IMR-90 (cell line): ENCODE results near the gene USO1. TPM values are rescaled to one million over a fixed set of nuclear protein-coding genes. Genes with fewer than 3 reads are reported as not detected.

Source experiments
- ATAC-seq: fragments of 200-7000 bp; cut with Tn5 transposase; 2 replicates; pipeline ENCODE4 v1.9.1; 2020; ENCODE audit warnings: low read depth, mild to moderate bottlenecking, moderate library complexity
- BruUV-seq: library from RNA; stranded (reverse); fragments of 400-500 nt; replicated peaks from 2 replicates; lab custom pipeline; 2021; lab: Mats Ljungman, UMichigan
- CTCF ChIA-PET: fragments of 300-600 bp; formaldehyde crosslinking; extraction: SDS; loops from one replicate; lab custom pipeline; 2021; ENCODE audit warnings: antibody characterized with exemption; lab: Yijun Ruan, JAX
- POLR2A ChIA-PET: fragments of 300-600 bp; sonication (Branson Sonifier 250); formaldehyde crosslinking; loops from one replicate; lab custom pipeline; 2022; ENCODE audit warnings: antibody characterized with exemption; ENCODE audit not compliant: unreplicated experiment; lab: Charles Lee
- DNase-seq: peaks from one replicate; pipeline ENCODE4 v3.0.0; 2013
- H2AFZ ChIP-seq: replicated peaks from 2 replicates; pipeline ENCODE3; 2013; ENCODE audit warnings: low read length, mild to moderate bottlenecking; ENCODE audit not compliant: poor library complexity
- H2AK5ac ChIP-seq: 2 replicates; pipeline ENCODE4 v1.6.1; 2013; ENCODE audit warnings: low read depth, low read length, inconsistent platforms
- H2AK9ac ChIP-seq: replicated peaks from 2 replicates; pipeline ENCODE3; 2013; ENCODE audit warnings: mild to moderate bottlenecking, low read depth, low read length, moderate library complexity; ENCODE audit not compliant: poor library complexity
- H2BK120ac ChIP-seq: 2 replicates; pipeline ENCODE4 v1.6.1; 2013; ENCODE audit warnings: low read depth, low read length, inconsistent platforms
- H2BK15ac ChIP-seq: 3 replicates; pipeline ENCODE4 v1.6.1; 2013; ENCODE audit warnings: low read depth, low read length, inconsistent platforms
- H2BK20ac ChIP-seq: 2 replicates; pipeline ENCODE4 v1.6.1; 2013; ENCODE audit warnings: low read depth, mild to moderate bottlenecking, inconsistent platforms, low read length, moderate library complexity
- H2BK5ac ChIP-seq: 2 replicates; pipeline ENCODE4 v1.6.1; 2013; ENCODE audit warnings: mild to moderate bottlenecking, low read depth, low read length, inconsistent platforms; ENCODE audit not compliant: poor library complexity, severe bottlenecking
- H3K14ac ChIP-seq: replicated peaks from 2 replicates; pipeline ENCODE4 v1.6.1; 2013; ENCODE audit warnings: low read depth, low read length, inconsistent platforms
- H3K18ac ChIP-seq: 2 replicates; pipeline ENCODE4 v1.6.1; 2013; ENCODE audit warnings: low read depth, low read length, control low read depth
- H3K23ac ChIP-seq: 2 replicates; pipeline ENCODE4 v1.6.1; 2013; ENCODE audit warnings: low read depth, low read length, inconsistent platforms
- H3K27ac ChIP-seq: 2 replicates; pipeline ENCODE4 v1.5.1; 2013; ENCODE audit warnings: mild to moderate bottlenecking, control low read depth, low read length; ENCODE audit not compliant: insufficient read depth
- H3K27me3 ChIP-seq: 2 replicates; pipeline ENCODE4 v1.6.1; 2013; ENCODE audit warnings: low read length; ENCODE audit not compliant: control insufficient read depth, insufficient read depth
- H3K36me3 ChIP-seq: 2 replicates; pipeline ENCODE4 v1.6.1; 2013; ENCODE audit warnings: low read length, mixed read lengths; ENCODE audit not compliant: control insufficient read depth, insufficient read depth
- H3K4ac ChIP-seq: 2 replicates; pipeline ENCODE4 v1.6.1; 2013; ENCODE audit warnings: low read depth, low read length, inconsistent platforms
- H3K4me1 ChIP-seq: 2 replicates; pipeline ENCODE4 v1.6.1; 2013; ENCODE audit warnings: low read length, mixed read lengths; ENCODE audit not compliant: control insufficient read depth, insufficient read depth
- H3K4me2 ChIP-seq: 2 replicates; pipeline ENCODE4 v1.6.1; 2013; ENCODE audit warnings: low read depth, mild to moderate bottlenecking, control low read depth, low read length, moderate library complexity
- H3K4me3 ChIP-seq: 2 replicates; pipeline ENCODE4 v1.5.1; 2013; ENCODE audit warnings: low read depth, mild to moderate bottlenecking, control low read depth, low read length, moderate library complexity; ENCODE audit not compliant: insufficient read depth
- H3K56ac ChIP-seq: 2 replicates; pipeline ENCODE4 v1.6.1; 2013; ENCODE audit warnings: low read length, inconsistent platforms; ENCODE audit not compliant: insufficient read depth; ENCODE audit errors: extremely low read depth
- H3K79me1 ChIP-seq, 2 experiments: 2 replicates each; pipeline ENCODE4 v1.6.1; 2013; ENCODE audit warnings: low read length in 2 of 2, inconsistent platforms in 1 of 2, low read depth in 1 of 2
- H3K9ac ChIP-seq: 2 replicates; pipeline ENCODE4 v1.6.1; 2013; ENCODE audit warnings: low read depth, low read length, control low read depth
- H3K9me1 ChIP-seq: 2 replicates; pipeline ENCODE4 v1.6.1; 2013; ENCODE audit warnings: low read length, inconsistent platforms; ENCODE audit not compliant: insufficient read depth
- H3K9me3 ChIP-seq: 2 replicates; pipeline ENCODE4 v1.6.1; 2013; ENCODE audit warnings: low read length; ENCODE audit not compliant: control insufficient read depth, insufficient read depth
- H4K20me1 ChIP-seq: 2 replicates; pipeline ENCODE4 v1.6.1; 2013; ENCODE audit warnings: low read length, inconsistent platforms; ENCODE audit not compliant: insufficient read depth
- H4K5ac ChIP-seq: 2 replicates; pipeline ENCODE4 v1.6.1; 2013; ENCODE audit warnings: mild to moderate bottlenecking, low read depth, low read length, control low read depth
- H4K8ac ChIP-seq, 2 experiments: 2 replicates each; pipeline ENCODE4 v1.6.1; 2013; ENCODE audit warnings: low read depth in 2 of 2, low read length in 2 of 2, control low read depth in 1 of 2, inconsistent platforms in 1 of 2
- H4K91ac ChIP-seq: 2 replicates; pipeline ENCODE4 v1.6.1; 2013; ENCODE audit warnings: low read depth, low read length, inconsistent platforms; ENCODE audit not compliant: insufficient read depth
- BHLHE40 ChIP-seq: fragments of 150-350 bp; IDR thresholded peaks from 2 replicates; pipeline ENCODE4 v1.6.1; 2016; ENCODE audit warnings: mild to moderate bottlenecking, low read depth, low read length
- CEBPB ChIP-seq: IDR thresholded peaks from 2 replicates; pipeline ENCODE4 v1.6.1; 2012; ENCODE audit warnings: low read depth, low read length, improper control_type of control experiment
- CHD1 ChIP-seq: IDR thresholded peaks from 2 replicates; pipeline ENCODE4 v1.6.1; 2012; ENCODE audit warnings: low read depth, low read length, improper control_type of control experiment
- FOS ChIP-seq: fragments of 150-350 bp; IDR thresholded peaks from 2 replicates; pipeline ENCODE4 v1.6.1; 2016; ENCODE audit warnings: low read depth, low read length
- MAFK ChIP-seq: IDR thresholded peaks from 2 replicates; pipeline ENCODE4 v1.6.1; 2012; ENCODE audit warnings: low read depth, low read length, improper control_type of control experiment
- MAZ ChIP-seq: IDR thresholded peaks from 2 replicates; pipeline ENCODE4 v1.6.1; 2012; ENCODE audit warnings: low read depth, mild to moderate bottlenecking, low read length, improper control_type of control experiment, moderate library complexity, borderline replicate concordance
- MXI1 ChIP-seq: IDR thresholded peaks from 2 replicates; pipeline ENCODE4 v1.6.1; 2012; ENCODE audit warnings: low read depth, mild to moderate bottlenecking, low read length, moderate library complexity, borderline replicate concordance
- NFE2L2 ChIP-seq: fragments of 150-350 bp; IDR thresholded peaks from 2 replicates; pipeline ENCODE4 v1.6.1; 2016; ENCODE audit warnings: low read depth, mild to moderate bottlenecking, low read length
- POLR2A ChIP-seq: IDR thresholded peaks from 2 replicates; pipeline ENCODE4 v1.6.1; 2012; ENCODE audit warnings: mild to moderate bottlenecking, low read depth, low read length
- RAD21 ChIP-seq: IDR thresholded peaks from 2 replicates; pipeline ENCODE4 v1.6.1; 2012; ENCODE audit warnings: low read length, improper control_type of control experiment
- RCOR1 ChIP-seq: IDR thresholded peaks from 2 replicates; pipeline ENCODE4 v1.6.1; 2012; ENCODE audit warnings: mild to moderate bottlenecking, low read length, improper control_type of control experiment; ENCODE audit not compliant: insufficient replicate concordance
- RFX5 ChIP-seq: IDR thresholded peaks from 2 replicates; pipeline ENCODE4 v1.8.0; 2012; ENCODE audit warnings: low read depth, mild to moderate bottlenecking, low read length, moderate library complexity
- SMC3 ChIP-seq: fragments of 150-350 bp; IDR thresholded peaks from 2 replicates; pipeline ENCODE4 v1.6.1; 2016; ENCODE audit warnings: low read depth, mild to moderate bottlenecking, antibody characterized with exemption, low read length, moderate library complexity
- WGBS, 2 experiments: methylation state at CpG; one replicate each; pipeline versions ENCODE4 v1.1.5 to v1.1.7; 2013; ENCODE audit warnings: missing lambda C conversion rate in 2 of 2; ENCODE audit not compliant: insufficient read length in 1 of 2; ENCODE audit errors: extremely low coverage in 2 of 2; 5-methylcytosine and 5-hydroxymethylcytosine counted together
- dilution Hi-C: fragments of 300-500 bp; cut with HindIII; formaldehyde crosslinking; loops from one replicate; pipeline ENCODE4 v1.14.3; 2018; ENCODE audit warnings: low sequenced_read_pairs; ENCODE audit not compliant: unreplicated experiment
- in situ Hi-C: fragments of 300-500 bp; cut with MboI; formaldehyde crosslinking; loops from 3 replicates; pipeline ENCODE4 v1.14.3; 2019; ENCODE audit warnings: low sequenced_read_pairs, inconsistent platforms, mixed read lengths
- intact Hi-C: fragments of 100-400 bp; cut with micrococcal nuclease; formaldehyde crosslinking; loops from 2 replicates; pipeline ENCODE4 v1.10.0; 2022
- polyA plus RNA-seq, 3 experiments: library from polyadenylated mRNA; depleted of rRNA; stranded (reverse); fragments of >200 nt; gene quantifications; 2 replicates each; pipeline ENCODE4 v1.2.3, GENCODE V29; 2012; ENCODE audit warnings: low replicate concordance in 1 of 3
- total RNA-seq: library from RNA; depleted of rRNA; stranded (reverse); fragments of >200 nt; gene quantifications from 2 replicates; pipeline ENCODE4 v1.2.3, GENCODE V29; 2012
- TF ChIP-seq, protein P1 (sequence below): conservative IDR thresholded peaks from 2 replicates; pipeline ENCODE4 v1.5.1; 2012; ENCODE audit warnings: mild to moderate bottlenecking, low read depth, low read length, improper control_type of control experiment
- TF ChIP-seq, protein P2 (sequence below): fragments of 150-350 bp; IDR thresholded peaks from 2 replicates; pipeline ENCODE4 v1.6.1; 2017; ENCODE audit warnings: mild to moderate bottlenecking, antibody characterized with exemption, low read length, low read depth
- TF ChIP-seq, protein P3 (sequence below): fragments of 150-350 bp; IDR thresholded peaks from 2 replicates; pipeline ENCODE4 v1.6.1; 2016; ENCODE audit warnings: low read depth, mild to moderate bottlenecking, low read length, moderate library complexity, borderline replicate concordance

Gene USO1
- total and polyA plus RNA-seq, 2 of the 4 experiments (the other 2 are of a cell fraction): 63.7 to 121 TPM

DNA sequence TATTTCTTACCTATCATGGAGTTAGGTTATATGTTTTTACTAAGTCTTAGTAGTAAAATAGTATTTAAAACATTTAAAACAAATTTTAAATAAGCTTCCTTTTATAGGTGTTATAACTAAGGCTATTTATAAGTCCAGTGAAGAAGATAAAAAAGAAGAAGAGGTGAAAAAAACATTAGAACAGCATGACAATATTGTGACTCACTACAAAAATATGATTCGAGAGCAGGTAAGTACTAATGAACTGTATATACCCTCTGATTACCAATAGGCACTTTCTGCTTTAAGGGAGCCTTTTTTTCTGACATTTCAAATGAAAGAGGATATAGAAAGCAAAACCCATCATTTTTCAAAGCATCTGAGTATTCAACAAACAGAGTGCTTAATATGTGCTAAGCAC is 76.6 kb downstream of the USO1 start:
- no peak overlapping the region for H3K4me3 ChIP-seq
- ATAC-seq (peak; percentile 59; the same call in 1 of the 2 replicates), DNase-seq (peak; percentile 56)
- H3K4me1 ChIP-seq: no peaks in the 10 kb centered on the region; the same call in 1 of the 2 replicates
- H2AFZ ChIP-seq: no peak overlapping the region
- no peaks in the 10 kb centered on the region for H3K27me3 ChIP-seq
- dilution Hi-C loops (no loop called here), in situ Hi-C loops (no loop called here), intact Hi-C loops (no loop called here)
- H3K9ac ChIP-seq: no peak overlapping the region
- no peak overlapping the region for H2AK9ac ChIP-seq
- H3K36me3 ChIP-seq: peaks cover 18% of the 10 kb centered on the region
- H3K4me2 ChIP-seq: no peak overlapping the region
- H2BK20ac ChIP-seq: no peak overlapping the region
- no peak overlapping the region for H4K5ac ChIP-seq
- no peak overlapping the region for H3K27ac ChIP-seq
- H4K91ac ChIP-seq: no peak overlapping the region
- H4K8ac ChIP-seq: no peak overlapping the region
- no peak for TF ChIP-seq POLR2A
- no peak for TF ChIP-seq NFE2L2
- no peak for TF ChIP-seq RCOR1
- no peak for TF ChIP-seq CHD1
- no peak for TF ChIP-seq RFX5
- TF ChIP-seq MAZ: no peak
- TF ChIP-seq, protein P1, sequence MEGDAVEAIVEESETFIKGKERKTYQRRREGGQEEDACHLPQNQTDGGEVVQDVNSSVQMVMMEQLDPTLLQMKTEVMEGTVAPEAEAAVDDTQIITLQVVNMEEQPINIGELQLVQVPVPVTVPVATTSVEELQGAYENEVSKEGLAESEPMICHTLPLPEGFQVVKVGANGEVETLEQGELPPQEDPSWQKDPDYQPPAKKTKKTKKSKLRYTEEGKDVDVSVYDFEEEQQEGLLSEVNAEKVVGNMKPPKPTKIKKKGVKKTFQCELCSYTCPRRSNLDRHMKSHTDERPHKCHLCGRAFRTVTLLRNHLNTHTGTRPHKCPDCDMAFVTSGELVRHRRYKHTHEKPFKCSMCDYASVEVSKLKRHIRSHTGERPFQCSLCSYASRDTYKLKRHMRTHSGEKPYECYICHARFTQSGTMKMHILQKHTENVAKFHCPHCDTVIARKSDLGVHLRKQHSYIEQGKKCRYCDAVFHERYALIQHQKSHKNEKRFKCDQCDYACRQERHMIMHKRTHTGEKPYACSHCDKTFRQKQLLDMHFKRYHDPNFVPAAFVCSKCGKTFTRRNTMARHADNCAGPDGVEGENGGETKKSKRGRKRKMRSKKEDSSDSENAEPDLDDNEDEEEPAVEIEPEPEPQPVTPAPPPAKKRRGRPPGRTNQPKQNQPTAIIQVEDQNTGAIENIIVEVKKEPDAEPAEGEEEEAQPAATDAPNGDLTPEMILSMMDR: no peak
- no peak for TF ChIP-seq BHLHE40
- no peak for TF ChIP-seq MXI1
- TF ChIP-seq, protein P2, sequence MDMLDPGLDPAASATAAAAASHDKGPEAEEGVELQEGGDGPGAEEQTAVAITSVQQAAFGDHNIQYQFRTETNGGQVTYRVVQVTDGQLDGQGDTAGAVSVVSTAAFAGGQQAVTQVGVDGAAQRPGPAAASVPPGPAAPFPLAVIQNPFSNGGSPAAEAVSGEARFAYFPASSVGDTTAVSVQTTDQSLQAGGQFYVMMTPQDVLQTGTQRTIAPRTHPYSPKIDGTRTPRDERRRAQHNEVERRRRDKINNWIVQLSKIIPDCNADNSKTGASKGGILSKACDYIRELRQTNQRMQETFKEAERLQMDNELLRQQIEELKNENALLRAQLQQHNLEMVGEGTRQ: no peak
- TF ChIP-seq CEBPB: no peak
- TF ChIP-seq MAFK: no peak
- TF ChIP-seq, protein P3, sequence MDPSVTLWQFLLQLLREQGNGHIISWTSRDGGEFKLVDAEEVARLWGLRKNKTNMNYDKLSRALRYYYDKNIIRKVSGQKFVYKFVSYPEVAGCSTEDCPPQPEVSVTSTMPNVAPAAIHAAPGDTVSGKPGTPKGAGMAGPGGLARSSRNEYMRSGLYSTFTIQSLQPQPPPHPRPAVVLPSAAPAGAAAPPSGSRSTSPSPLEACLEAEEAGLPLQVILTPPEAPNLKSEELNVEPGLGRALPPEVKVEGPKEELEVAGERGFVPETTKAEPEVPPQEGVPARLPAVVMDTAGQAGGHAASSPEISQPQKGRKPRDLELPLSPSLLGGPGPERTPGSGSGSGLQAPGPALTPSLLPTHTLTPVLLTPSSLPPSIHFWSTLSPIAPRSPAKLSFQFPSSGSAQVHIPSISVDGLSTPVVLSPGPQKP: no peak
- no peak for TF ChIP-seq RAD21
- TF ChIP-seq SMC3: no peak
- TF ChIP-seq FOS: no peak
- H3K9me3 ChIP-seq: no peaks in the 10 kb centered on the region
- no peak overlapping the region for H2BK15ac ChIP-seq
- WGBS, 2 experiments: no CpG with 5 or more reads among the region's 1 CpG
- POLR2A ChIA-PET: no interaction called here
- H2BK5ac ChIP-seq: no peak overlapping the region
- CTCF ChIA-PET: no interaction called here
- H3K56ac ChIP-seq: no peak overlapping the region
- no peaks in the 10 kb centered on the region for H3K9me1 ChIP-seq
- no peak overlapping the region for H3K18ac ChIP-seq
- peaks cover 3 to 13% of the 10 kb centered on the region in 2 experiments; a peak in 3 of 4 replicates for H3K79me1 ChIP-seq
- no peak overlapping the region for H3K4ac ChIP-seq
- H3K14ac ChIP-seq: no peak overlapping the region
- no TSS peak for BruUV-seq
- no peaks in the 10 kb centered on the region for H4K20me1 ChIP-seq
- H2AK5ac ChIP-seq: no peak overlapping the region
- H2BK120ac ChIP-seq: no peak overlapping the region
- H3K23ac ChIP-seq: no peak overlapping the region
